Measurements from ENCODE around the gene PHLDB3.

GRCh38 chr19:43548706-43549105, 44.2 kb upstream of the PHLDB3 start:
- TF ChIP-seq POLR2AphosphoS5 (IDR thresholded peaks at IDR 0.05; ENCODE audit: insufficient read depth, low read depth, low read length) (no peak), POLR2A (IDR thresholded peaks at IDR 0.05; ENCODE audit: low read depth, low read length) (no peak), EZH2 (IDR thresholded peaks at IDR 0.05; ENCODE audit: borderline replicate concordance, low read depth, low read length, severe bottlenecking) (no peak), MYC (IDR thresholded peaks at IDR 0.05; ENCODE audit: low read depth, low read length) (no peak), GATA2 (IDR thresholded peaks at IDR 0.05; ENCODE audit: insufficient read depth, insufficient read length, low read depth, low read length) (no peak), FOS (IDR thresholded peaks at IDR 0.05; ENCODE audit: borderline replicate concordance, insufficient read depth, low read length) (no peak), JUN (IDR thresholded peaks at IDR 0.05; ENCODE audit: borderline replicate concordance, insufficient read depth, insufficient read length, low read depth) (no peak)
- TF ChIP-seq, protein P1, sequence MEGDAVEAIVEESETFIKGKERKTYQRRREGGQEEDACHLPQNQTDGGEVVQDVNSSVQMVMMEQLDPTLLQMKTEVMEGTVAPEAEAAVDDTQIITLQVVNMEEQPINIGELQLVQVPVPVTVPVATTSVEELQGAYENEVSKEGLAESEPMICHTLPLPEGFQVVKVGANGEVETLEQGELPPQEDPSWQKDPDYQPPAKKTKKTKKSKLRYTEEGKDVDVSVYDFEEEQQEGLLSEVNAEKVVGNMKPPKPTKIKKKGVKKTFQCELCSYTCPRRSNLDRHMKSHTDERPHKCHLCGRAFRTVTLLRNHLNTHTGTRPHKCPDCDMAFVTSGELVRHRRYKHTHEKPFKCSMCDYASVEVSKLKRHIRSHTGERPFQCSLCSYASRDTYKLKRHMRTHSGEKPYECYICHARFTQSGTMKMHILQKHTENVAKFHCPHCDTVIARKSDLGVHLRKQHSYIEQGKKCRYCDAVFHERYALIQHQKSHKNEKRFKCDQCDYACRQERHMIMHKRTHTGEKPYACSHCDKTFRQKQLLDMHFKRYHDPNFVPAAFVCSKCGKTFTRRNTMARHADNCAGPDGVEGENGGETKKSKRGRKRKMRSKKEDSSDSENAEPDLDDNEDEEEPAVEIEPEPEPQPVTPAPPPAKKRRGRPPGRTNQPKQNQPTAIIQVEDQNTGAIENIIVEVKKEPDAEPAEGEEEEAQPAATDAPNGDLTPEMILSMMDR (IDR thresholded peaks at IDR 0.05; ENCODE audit: extremely low read depth in 1 of 2, insufficient read depth in 1 of 2, low read depth in 1 of 2, low read length in 2 of 2), result no peak
- TF ChIP-seq, protein P2, sequence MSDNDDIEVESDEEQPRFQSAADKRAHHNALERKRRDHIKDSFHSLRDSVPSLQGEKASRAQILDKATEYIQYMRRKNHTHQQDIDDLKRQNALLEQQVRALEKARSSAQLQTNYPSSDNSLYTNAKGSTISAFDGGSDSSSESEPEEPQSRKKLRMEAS (IDR thresholded peaks at IDR 0.05; ENCODE audit: insufficient read depth, insufficient read length), result no peak
